Adrenal gland (tissue), 12 donors: ENCODE data around the gene ASB11. TPM values are rescaled to one million over a fixed set of nuclear protein-coding genes. Genes with fewer than 3 reads are reported as not detected.

Experiments
- DNase-seq, 7 donors: peaks; one replicate each; pipeline ENCODE4 v3.0.0-alpha.2; 2019 to 2020
- H3K27ac ChIP-seq, 5 donors: fragments of 200-600 bp; sonication (generic) in 4 of 5; 1 replicate in 3 of 5; 2 replicates in 2 of 5; pipeline versions ENCODE4 v1.5.1 to v1.8.0; 2016 to 2020; ENCODE audit warnings: mild to moderate bottlenecking in 1 of 5
- H3K27me3 ChIP-seq: fragments of 200-600 bp; 2 replicates; pipeline ENCODE4 v1.8.0; 2021
- H3K36me3 ChIP-seq, 2 donors: fragments of 200-600 bp; replicated peaks in 1 of 2; 1 replicate in 1 of 2; 2 replicates in 1 of 2; pipeline versions ENCODE4 v1.5.1 to v1.8.0; 2018 to 2022
- H3K4me1 ChIP-seq, 2 donors: fragments of 200-600 bp; replicated peaks in 1 of 2; 1 replicate in 1 of 2; 2 replicates in 1 of 2; pipeline versions ENCODE4 v1.5.1 to v1.8.0; 2018 to 2021
- H3K4me3 ChIP-seq, 4 donors: fragments of 200-600 bp; sonication (generic) in 3 of 4; one replicate each; pipeline ENCODE4 v1.5.1; 2016 to 2018
- H3K9me3 ChIP-seq, 3 donors: fragments of 200-600 bp; sonication (generic) in 1 of 3; replicated peaks in 1 of 3; 1 replicate in 2 of 3; 2 replicates in 1 of 3; pipeline versions ENCODE4 v1.5.1 to v1.8.0; 2016 to 2021
- CTCF ChIP-seq, 6 experiments: fragments of 450-650 bp in 4 of 6; fragments of 200-600 bp in 2 of 6; sonication (generic) in 1 of 6; IDR thresholded peaks; 1 replicate in 5 of 6; 2 replicates in 1 of 6; pipeline versions ENCODE4 v1.5.1 to v1.8.0; 2016 to 2021; ENCODE audit warnings: antibody characterized with exemption in 6 of 6, mild to moderate bottlenecking in 2 of 6, moderate library complexity in 1 of 6
- POLR2A ChIP-seq, 2 donors: fragments of 450-650 bp; IDR thresholded peaks; one replicate each; pipeline ENCODE4 v1.6.1; 2017; ENCODE audit warnings: antibody characterized with exemption in 2 of 2, mild to moderate bottlenecking in 2 of 2, moderate library complexity in 1 of 2
- WGBS, 4 donors: extraction: QIAGEN DNeasy Blood & Tissue Kit in 2 of 4; methylation state at CpG; one replicate each; pipeline versions ENCODE4 v1.1.5 to v1.1.7; 2013 to 2017; 5-methylcytosine and 5-hydroxymethylcytosine counted together
- intact Hi-C, 2 donors: fragments of 100-400 bp; cut with DNase I; formaldehyde crosslinking; loops; one replicate each; pipeline versions ENCODE4 v1.14.1 to v1.15.0; 2022 to 2023
- polyA plus RNA-seq, 3 donors: library from polyadenylated mRNA; stranded (reverse); fragments of 200-250 nt in 2 of 3; fragments of 350-450 nt in 1 of 3; fragmentation: Illumina TruSeq in 1 of 3; extraction: RNeasy Lipid Tissue Mini Kit (QIAGEN cat#74804) in 1 of 3; gene quantifications; one replicate each; pipeline ENCODE4 v1.2.3, GENCODE V29; 2013 to 2014
- total RNA-seq, 9 donors: library from RNA; depleted of rRNA in 4 of 9; stranded (reverse); fragments of >200 nt in 4 of 9; fragments of 120-200 nt in 1 of 9; fragmentation: NEBNext Ultra II Directional in 1 of 9; extraction: Animal tissue kit (Norgen Biotek cat#: 25700) in 1 of 9; gene quantifications; one replicate each; pipeline versions ENCODE4 v1.1.0 to v1.2.4, GENCODE V29; 2013 to 2023
- donor health status: healthy with polysubstance abuse.
- donor health status: Bipolar disorder and iron deficiency.
- donor health status: DM: yes; HTN: yes; CAD: no.
- donor health status: DM: no; HTN: no; CAD: no.
- donor health status: DM: no; HTN: no; CAD: no.
- donor health status: DM: yes; HTN: yes; CAD: no.

The ASB11 gene
- total and polyA plus RNA-seq, 12 donors = 0.14 TPM; not detected in 11

GRCh38 chrX:15299941-15300851 lies 15.2 kb downstream of the ASB11 start:
- Histone ChIP-seq H3K9me3 (no peaks in the 10 kb centered on the region), H3K36me3 (no peaks in the 10 kb centered on the region), H3K4me3 (no peak overlapping the region), H3K27me3 (no peaks in the 10 kb centered on the region), H3K4me1 (peaks cover 0 to 4% of the 10 kb centered on the region in 2 donors), H3K27ac (peak overlapping the region in 1 of 5 donors; percentile 46)
- DNase-seq = no peak
- TF ChIP-seq POLR2A (IDR thresholded peaks at IDR 0.05) = no peak
- TF ChIP-seq CTCF (IDR thresholded peaks at IDR 0.05) = peak; percentile 29 to 62 (median 43)
- intact Hi-C loops = no loop called here
- 52 to 64% (median 59%) methylated on average over 4 of the region's 4 CpGs for WGBS, 4 donors

- no peak for TF ChIP-seq POLR2A (IDR thresholded peaks at IDR 0.05)
- no peak for TF ChIP-seq CTCF (IDR thresholded peaks at IDR 0.05)
- 57 to 81% (median 76%) methylated on average over 1 to 3 of the region's 3 CpGs for WGBS, 4 donors
- no peaks in the 10 kb centered on the region for H3K27me3 ChIP-seq
- intact Hi-C loops = no loop called here
- H3K4me3 ChIP-seq = no peak overlapping the region
- H3K9me3 ChIP-seq = no peaks in the 10 kb centered on the region
- peaks cover 0 to 4% of the 10 kb centered on the region in 2 donors for H3K4me1 ChIP-seq
- no peak for DNase-seq
- H3K36me3 ChIP-seq = no peaks in the 10 kb centered on the region
- H3K27ac ChIP-seq = peak overlapping the region in 1 of 5 donors; percentile 64
Measured at GRCh38 chrX:15298780-15299179, 16.7 kb downstream of the ASB11 start.

GRCh38 chrX:15298201-15298600 lies 17.2 kb downstream of the ASB11 start:
- H3K27ac ChIP-seq = peak overlapping the region in 1 of 5 donors; percentile 64
- TF ChIP-seq CTCF (IDR thresholded peaks at IDR 0.05) (no peak), POLR2A (IDR thresholded peaks at IDR 0.05) (no peak)
- no peak overlapping the region for H3K4me3 ChIP-seq
- no peaks in the 10 kb centered on the region for H3K9me3 ChIP-seq
- no peaks in the 10 kb centered on the region for H3K27me3 ChIP-seq
- no peaks in the 10 kb centered on the region for H3K36me3 ChIP-seq
- intact Hi-C loops = no loop called here
- WGBS, 4 donors = 34 to 49% (median 45%) methylated on average over 2 of the region's 2 CpGs
- H3K4me1 ChIP-seq = peaks cover 0 to 4% of the 10 kb centered on the region in 2 donors
- DNase-seq = no peak

GRCh38 chrX:15293451-15293850 lies 22.0 kb downstream of the ASB11 start:
- 85 to 100% (median 89%) methylated on average over 2 of the region's 2 CpGs for WGBS, 4 donors
- TF ChIP-seq CTCF (IDR thresholded peaks at IDR 0.05) (no peak), POLR2A (IDR thresholded peaks at IDR 0.05) (no peak)
- no peaks in the 10 kb centered on the region for H3K36me3 ChIP-seq

More at GRCh38 chrX:15293451-15293850, 22.0 kb downstream of the ASB11 start:
- no peak overlapping the region for H3K4me3 ChIP-seq
- no peak for DNase-seq
- intact Hi-C loops = no loop called here
- H3K27ac ChIP-seq = no peak overlapping the region
- no peaks in the 10 kb centered on the region for H3K4me1 ChIP-seq
- no peaks in the 10 kb centered on the region for H3K9me3 ChIP-seq
- no peaks in the 10 kb centered on the region for H3K27me3 ChIP-seq
